ENCODE measurements around the gene NDP. TPM values are rescaled to one million over a fixed set of nuclear protein-coding genes. Genes with fewer than 3 reads are reported as not detected.

The NDP gene
- total and polyA plus RNA-seq, 2 donors from 2014 or later, result not detected

GRCh38 chrX:43974741-43975465 is 1.7 kb upstream of the NDP start:
- Histone ChIP-seq H3K27ac (ENCODE audit: low read depth in 2 of 2, low read length in 2 of 2) (no peak overlapping the region), H3K4me3 (ENCODE audit: low read length in 3 of 3) (no peak overlapping the region), H3K36me3 (ENCODE audit: control insufficient read depth in 2 of 3, insufficient read depth in 3 of 3, low read length in 3 of 3) (no peaks in the 10 kb centered on the region), H3K9ac (ENCODE audit: low read length in 3 of 3) (no peak overlapping the region), H3K4me1 (ENCODE audit: control insufficient read depth in 2 of 3, insufficient read depth in 2 of 3, low read depth in 1 of 3, low read length in 3 of 3) (peaks cover 0 to 2% (median 0%) of the 10 kb centered on the region in 3 donors), H3K27me3 (ENCODE audit: control insufficient read depth, insufficient read depth, low read length) (peaks cover 11% of the 10 kb centered on the region), H3K9me3 (ENCODE audit: control insufficient read depth in 2 of 3, insufficient read depth in 1 of 3, low read length in 3 of 3) (no peaks in the 10 kb centered on the region)
- TF ChIP-seq CTCF (IDR thresholded peaks at IDR 0.05; ENCODE audit: borderline replicate concordance, extremely low read depth, insufficient read depth), result no peak
- FAIRE-seq (no peak), DNase-seq (no peak)
- intact Hi-C loops (cut with DNase I), result no loop called here

GRCh38 chrX:43974100-43974475 is 898 bp upstream of the NDP start:
- FAIRE-seq (no peak), DNase-seq (no peak)
- Histone ChIP-seq H3K4me1 (ENCODE audit: control insufficient read depth in 2 of 3, insufficient read depth in 2 of 3, low read depth in 1 of 3, low read length in 3 of 3) (peaks cover 0 to 2% (median 0%) of the 10 kb centered on the region in 3 donors), H3K9ac (ENCODE audit: low read length in 3 of 3) (no peak overlapping the region), H3K4me3 (ENCODE audit: low read length in 3 of 3) (no peak overlapping the region), H3K9me3 (ENCODE audit: control insufficient read depth in 2 of 3, insufficient read depth in 1 of 3, low read length in 3 of 3) (no peaks in the 10 kb centered on the region), H3K36me3 (ENCODE audit: control insufficient read depth in 2 of 3, insufficient read depth in 3 of 3, low read length in 3 of 3) (no peaks in the 10 kb centered on the region), H3K27ac (ENCODE audit: low read depth in 2 of 2, low read length in 2 of 2) (no peak overlapping the region), H3K27me3 (ENCODE audit: control insufficient read depth, insufficient read depth, low read length) (peaks cover 11% of the 10 kb centered on the region)
- TF ChIP-seq CTCF (IDR thresholded peaks at IDR 0.05; ENCODE audit: borderline replicate concordance, extremely low read depth, insufficient read depth), result no peak
- intact Hi-C loops (cut with DNase I), result no loop called here

GRCh38 chrX:43971966-43972961 is 926 bp downstream of the NDP start:
- H3K9me3 ChIP-seq (ENCODE audit: control insufficient read depth in 2 of 3, insufficient read depth in 1 of 3, low read length in 3 of 3), result no peaks in the 10 kb centered on the region
- H3K27me3 ChIP-seq (ENCODE audit: control insufficient read depth, insufficient read depth, low read length), result peaks cover 11% of the 10 kb centered on the region
- no peak overlapping the region for H3K9ac ChIP-seq (ENCODE audit: low read length in 3 of 3)
- FAIRE-seq (no peak), DNase-seq (peak in 1 of 5 donors; percentile 11)
- H3K27ac ChIP-seq (ENCODE audit: low read depth in 2 of 2, low read length in 2 of 2), result no peak overlapping the region
- no peaks in the 10 kb centered on the region for H3K36me3 ChIP-seq (ENCODE audit: control insufficient read depth in 2 of 3, insufficient read depth in 3 of 3, low read length in 3 of 3)
- intact Hi-C loops (cut with DNase I), result no loop called here
- no peak for TF ChIP-seq CTCF (IDR thresholded peaks at IDR 0.05; ENCODE audit: borderline replicate concordance, extremely low read depth, insufficient read depth)
- H3K4me1 ChIP-seq (ENCODE audit: control insufficient read depth in 2 of 3, insufficient read depth in 2 of 3, low read depth in 1 of 3, low read length in 3 of 3), result peaks cover 0 to 2% (median 0%) of the 10 kb centered on the region in 3 donors
- peak overlapping the region in 2 of 3 donors; percentile 47 to 48 for H3K4me3 ChIP-seq (ENCODE audit: low read length in 3 of 3)

All from kidney (tissue), 14 donors.